Testis (tissue), 3 donors: ENCODE data around the gene TBX20. TPM values are rescaled to one million over a fixed set of nuclear protein-coding genes. Genes with fewer than 3 reads are reported as not detected.
"Not testable (repeated sequence)": the region's sequence is repeated elsewhere in the genome, so short reads cannot be mapped to it uniquely, and the experiment has no call there.

Experiments used
- DNase-seq: peaks from one replicate; pipeline ENCODE4 v3.0.0-alpha.2; 2019
- H3K27ac ChIP-seq, 2 donors: fragments of 200-600 bp; sonication (generic); one replicate each; pipeline ENCODE4 v1.5.1; 2019
- H3K27me3 ChIP-seq: fragments of 200-600 bp; sonication (generic); one replicate; pipeline ENCODE4 v1.5.1; 2019
- H3K36me3 ChIP-seq: fragments of 200-600 bp; sonication (generic); one replicate; pipeline ENCODE4 v1.5.1; 2017; ENCODE audit warnings: low read depth; ENCODE audit errors: missing control alignments
- H3K4me1 ChIP-seq: fragments of 200-600 bp; sonication (generic); one replicate; pipeline ENCODE4 v1.5.1; 2019
- H3K4me3 ChIP-seq, 2 donors: fragments of 200-600 bp; sonication (generic); one replicate each; pipeline ENCODE4 v1.5.1; 2017 to 2019
- H3K9me3 ChIP-seq: fragments of 200-600 bp; sonication (generic); one replicate; pipeline ENCODE4 v1.5.1; 2017
- CTCF ChIP-seq, 3 experiments: fragments of 450-650 bp in 2 of 3; fragments of 200-600 bp in 1 of 3; sonication (generic) in 1 of 3; IDR thresholded peaks; one replicate each; pipeline ENCODE4 v1.5.1; 2016 to 2019; ENCODE audit warnings: antibody characterized with exemption in 3 of 3, mild to moderate bottlenecking in 2 of 3, moderate library complexity in 1 of 3
- POLR2A ChIP-seq: fragments of 450-650 bp; IDR thresholded peaks from one replicate; pipeline ENCODE4 v1.6.1; 2017; ENCODE audit warnings: antibody characterized with exemption, mild to moderate bottlenecking, moderate library complexity
- WGBS, 2 donors: methylation state at CpG; one replicate each; pipeline ENCODE4 v1.1.5; 2018; 5-methylcytosine and 5-hydroxymethylcytosine counted together
- intact Hi-C: fragments of 100-400 bp; cut with DNase I; formaldehyde crosslinking; loops from one replicate; pipeline ENCODE4 v1.15.1; 2023; ENCODE audit warnings: low total_unique reads
- polyA plus RNA-seq: library from polyadenylated mRNA; stranded (reverse); fragments of 350-450 nt; fragmentation: Illumina TruSeq; extraction: RNeasy Lipid Tissue Mini Kit (QIAGEN cat#74804); gene quantifications from one replicate; pipeline ENCODE4 v1.2.3, GENCODE V29; 2014; ENCODE audit warnings: low read depth, low replicate concordance; ENCODE audit not compliant: insufficient read depth
- total RNA-seq, 2 donors: library from RNA; depleted of rRNA; stranded (reverse); fragments of >200 nt; gene quantifications; one replicate each; pipeline ENCODE4 v1.2.3, GENCODE V29; 2016

The TBX20 gene
- total and polyA plus RNA-seq, 3 donors from 2014 or later = 0.63 to 3.8 (median 2.8) TPM

- DNase-seq = peak; percentile 39
- no peaks in the 10 kb centered on the region for H3K36me3 ChIP-seq
- no peak overlapping the region for H3K4me3 ChIP-seq
- H3K9me3 ChIP-seq = no peaks in the 10 kb centered on the region
- TF ChIP-seq POLR2A (no peak), CTCF (IDR thresholded peaks at IDR 0.05) (no peak)
- intact Hi-C loops = no loop called here
- no peaks in the 10 kb centered on the region for H3K27me3 ChIP-seq
- H3K4me1 ChIP-seq = no peaks in the 10 kb centered on the region
- 70% methylated on average over 7 of the region's 7 CpGs for WGBS, 2 donors
- H3K27ac ChIP-seq = no peak overlapping the region
These were observed 12.0 kb downstream of the TBX20 start for GRCh38 chr7:35241884-35242283.

GRCh38 chr7:35241436-35241835 lies 12.5 kb downstream of the TBX20 start:
- DNase-seq = no peak
- Histone ChIP-seq H3K27me3 (no peaks in the 10 kb centered on the region), H3K36me3 (no peaks in the 10 kb centered on the region), H3K4me3 (no peak overlapping the region), H3K4me1 (no peaks in the 10 kb centered on the region), H3K9me3 (no peaks in the 10 kb centered on the region), H3K27ac (no peak overlapping the region)
- intact Hi-C loops = no loop called here
- no peak for TF ChIP-seq CTCF (IDR thresholded peaks at IDR 0.05)
- TF ChIP-seq POLR2A = no peak

- WGBS, 2 donors = 61 to 66% methylated on average over 2 of the region's 2 CpGs
- H3K4me1 ChIP-seq, intact Hi-C loops: not testable (repeated sequence)
These were observed 12.9 kb downstream of the TBX20 start for GRCh38 chr7:35241008-35241407.

GRCh38 chr7:35238456-35238855 lies 15.4 kb downstream of the TBX20 start:
- DNase-seq, H3K36me3 ChIP-seq, H3K27me3 ChIP-seq, H3K4me1 ChIP-seq, H3K9me3 ChIP-seq, H3K4me3 ChIP-seq, H3K27ac ChIP-seq, intact Hi-C loops: not testable (repeated sequence)
- WGBS, 2 donors = 91 to 92% methylated on average over 5 of the region's 5 CpGs

More at GRCh38 chr7:35241008-35241407, 12.9 kb downstream of the TBX20 start:
- not testable (repeated sequence) for H3K4me3 ChIP-seq, H3K9me3 ChIP-seq, H3K36me3 ChIP-seq, DNase-seq, H3K27ac ChIP-seq, H3K27me3 ChIP-seq

GRCh38 chr7:35232994-35233393 lies 20.9 kb downstream of the TBX20 start:
- 82 to 84% methylated on average over 3 of the region's 3 CpGs for WGBS, 2 donors
- no peak for DNase-seq
- H3K27ac ChIP-seq = no peak overlapping the region

GRCh38 chr7:35231221-35231620 lies 22.7 kb downstream of the TBX20 start:
- H3K27ac ChIP-seq, H3K36me3 ChIP-seq, H3K4me3 ChIP-seq, H3K4me1 ChIP-seq, H3K9me3 ChIP-seq, H3K27me3 ChIP-seq, DNase-seq, intact Hi-C loops: not testable (repeated sequence)
- 42 to 63% methylated on average over 3 of the region's 3 CpGs for WGBS, 2 donors

More at GRCh38 chr7:35232994-35233393, 20.9 kb downstream of the TBX20 start:
- no peaks in the 10 kb centered on the region for H3K27me3 ChIP-seq
- TF ChIP-seq POLR2A (no peak), CTCF (IDR thresholded peaks at IDR 0.05) (no peak)
- H3K9me3 ChIP-seq = no peaks in the 10 kb centered on the region
- intact Hi-C loops = no loop called here
- no peaks in the 10 kb centered on the region for H3K36me3 ChIP-seq
- H3K4me1 ChIP-seq = no peaks in the 10 kb centered on the region
- H3K4me3 ChIP-seq = no peak overlapping the region

- 66 to 81% methylated on average over 2 of the region's 2 CpGs for WGBS, 2 donors
- H3K36me3 ChIP-seq, DNase-seq, H3K4me3 ChIP-seq, intact Hi-C loops, H3K4me1 ChIP-seq, H3K9me3 ChIP-seq, H3K27ac ChIP-seq, H3K27me3 ChIP-seq: not testable (repeated sequence)
These were observed 24.7 kb downstream of the TBX20 start for GRCh38 chr7:35229116-35229780.

- H3K27me3 ChIP-seq, H3K9me3 ChIP-seq, H3K4me1 ChIP-seq, H3K36me3 ChIP-seq, intact Hi-C loops, DNase-seq, H3K4me3 ChIP-seq, H3K27ac ChIP-seq: not testable (repeated sequence)
- WGBS, 2 donors = 69 to 71% methylated on average over 5 of the region's 5 CpGs
These were observed 25.3 kb downstream of the TBX20 start for GRCh38 chr7:35228496-35229051.

- H3K27me3 ChIP-seq, DNase-seq, intact Hi-C loops, H3K4me1 ChIP-seq, H3K4me3 ChIP-seq, H3K27ac ChIP-seq, H3K36me3 ChIP-seq, H3K9me3 ChIP-seq: not testable (repeated sequence)
- WGBS, 2 donors = 85 to 95% methylated on average over 5 of the region's 5 CpGs
These were observed 26.5 kb downstream of the TBX20 start for GRCh38 chr7:35227438-35227837.
